Activated T-cell treated with anti-CD3 and anti-CD28 coated beads for 24 hours (primary cell): ENCODE data around the gene ERCC6L.

Source experiments
- DNase-seq: peaks from one replicate; pipeline ENCODE4 v3.0.0-alpha.2; 2020; ENCODE audit warnings: low read depth

The ERCC6L gene, protein sequence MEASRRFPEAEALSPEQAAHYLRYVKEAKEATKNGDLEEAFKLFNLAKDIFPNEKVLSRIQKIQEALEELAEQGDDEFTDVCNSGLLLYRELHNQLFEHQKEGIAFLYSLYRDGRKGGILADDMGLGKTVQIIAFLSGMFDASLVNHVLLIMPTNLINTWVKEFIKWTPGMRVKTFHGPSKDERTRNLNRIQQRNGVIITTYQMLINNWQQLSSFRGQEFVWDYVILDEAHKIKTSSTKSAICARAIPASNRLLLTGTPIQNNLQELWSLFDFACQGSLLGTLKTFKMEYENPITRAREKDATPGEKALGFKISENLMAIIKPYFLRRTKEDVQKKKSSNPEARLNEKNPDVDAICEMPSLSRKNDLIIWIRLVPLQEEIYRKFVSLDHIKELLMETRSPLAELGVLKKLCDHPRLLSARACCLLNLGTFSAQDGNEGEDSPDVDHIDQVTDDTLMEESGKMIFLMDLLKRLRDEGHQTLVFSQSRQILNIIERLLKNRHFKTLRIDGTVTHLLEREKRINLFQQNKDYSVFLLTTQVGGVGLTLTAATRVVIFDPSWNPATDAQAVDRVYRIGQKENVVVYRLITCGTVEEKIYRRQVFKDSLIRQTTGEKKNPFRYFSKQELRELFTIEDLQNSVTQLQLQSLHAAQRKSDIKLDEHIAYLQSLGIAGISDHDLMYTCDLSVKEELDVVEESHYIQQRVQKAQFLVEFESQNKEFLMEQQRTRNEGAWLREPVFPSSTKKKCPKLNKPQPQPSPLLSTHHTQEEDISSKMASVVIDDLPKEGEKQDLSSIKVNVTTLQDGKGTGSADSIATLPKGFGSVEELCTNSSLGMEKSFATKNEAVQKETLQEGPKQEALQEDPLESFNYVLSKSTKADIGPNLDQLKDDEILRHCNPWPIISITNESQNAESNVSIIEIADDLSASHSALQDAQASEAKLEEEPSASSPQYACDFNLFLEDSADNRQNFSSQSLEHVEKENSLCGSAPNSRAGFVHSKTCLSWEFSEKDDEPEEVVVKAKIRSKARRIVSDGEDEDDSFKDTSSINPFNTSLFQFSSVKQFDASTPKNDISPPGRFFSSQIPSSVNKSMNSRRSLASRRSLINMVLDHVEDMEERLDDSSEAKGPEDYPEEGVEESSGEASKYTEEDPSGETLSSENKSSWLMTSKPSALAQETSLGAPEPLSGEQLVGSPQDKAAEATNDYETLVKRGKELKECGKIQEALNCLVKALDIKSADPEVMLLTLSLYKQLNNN

DNA sequence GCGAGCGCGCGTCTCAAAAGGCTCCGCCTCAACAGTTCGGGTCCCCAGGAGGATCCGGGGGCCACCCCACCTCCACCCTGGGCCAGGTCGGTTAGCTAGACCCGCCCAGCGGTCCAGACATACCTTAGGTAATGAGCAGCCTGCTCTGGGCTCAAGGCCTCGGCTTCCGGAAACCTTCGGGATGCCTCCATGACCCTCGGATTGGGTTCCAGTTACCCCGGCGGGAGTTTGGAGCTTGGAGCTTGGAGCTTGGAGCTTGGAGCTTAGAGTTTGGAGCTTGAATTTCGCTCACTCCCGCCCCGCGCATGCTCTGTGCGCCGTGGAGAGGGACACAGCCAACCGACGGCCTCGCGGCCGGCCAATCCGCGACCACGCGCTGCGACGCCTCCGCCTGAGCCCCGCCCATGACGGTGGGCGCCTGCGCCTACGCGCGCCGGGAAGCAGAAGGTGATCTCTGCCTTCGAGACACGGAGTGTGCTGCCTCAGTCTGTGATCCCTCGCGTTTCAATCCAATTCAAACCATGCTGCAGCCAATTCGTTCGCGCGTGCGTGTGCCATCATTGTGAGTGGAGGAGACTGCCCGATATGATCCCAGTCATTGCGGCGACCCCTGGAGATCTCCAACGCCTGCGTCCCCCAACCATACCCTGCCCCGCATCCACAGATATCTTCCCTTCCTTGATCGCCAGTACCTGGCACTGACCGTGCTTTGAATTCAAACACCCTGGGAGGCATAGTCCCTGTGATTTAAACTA lies at the start of gene ERCC6L:
Gene ERCC6L, minus strand, starts transcription at position 307 of the 755 bp plus-strand sequence. Its CDS starts 116 bp downstream, at position 191.
- DNase-seq = peak; percentile 80

- no peak for DNase-seq
These were observed 43.5 kb upstream of the ERCC6L start for GRCh38 chrX:72282302-72282701.

DNA sequence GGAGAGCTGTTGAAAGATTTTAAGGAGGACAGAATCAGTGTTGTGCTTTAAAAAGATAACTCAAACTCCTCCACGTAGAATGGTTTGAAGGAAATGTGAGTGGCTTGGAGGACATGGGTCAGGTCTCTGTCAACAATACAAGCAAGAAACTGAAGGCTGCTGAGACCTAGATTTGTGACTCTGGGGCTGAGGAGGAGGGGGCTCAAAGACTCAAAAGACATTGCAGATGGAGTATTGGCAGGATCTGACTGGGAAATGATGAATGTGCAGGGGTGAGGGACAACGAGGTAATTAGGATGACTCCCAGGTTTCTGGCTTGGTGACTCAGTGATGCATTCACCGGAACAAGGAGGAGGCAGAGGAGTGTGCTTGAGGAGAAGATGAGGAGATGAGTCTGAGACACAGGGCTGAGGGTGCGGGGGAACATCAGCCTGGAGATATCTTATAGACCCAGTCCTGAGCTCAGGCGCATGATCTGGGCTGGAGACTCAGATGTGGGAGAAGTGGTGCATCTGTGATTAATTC lies 41.6 kb upstream of the ERCC6L start:
- no peak for DNase-seq

DNA sequence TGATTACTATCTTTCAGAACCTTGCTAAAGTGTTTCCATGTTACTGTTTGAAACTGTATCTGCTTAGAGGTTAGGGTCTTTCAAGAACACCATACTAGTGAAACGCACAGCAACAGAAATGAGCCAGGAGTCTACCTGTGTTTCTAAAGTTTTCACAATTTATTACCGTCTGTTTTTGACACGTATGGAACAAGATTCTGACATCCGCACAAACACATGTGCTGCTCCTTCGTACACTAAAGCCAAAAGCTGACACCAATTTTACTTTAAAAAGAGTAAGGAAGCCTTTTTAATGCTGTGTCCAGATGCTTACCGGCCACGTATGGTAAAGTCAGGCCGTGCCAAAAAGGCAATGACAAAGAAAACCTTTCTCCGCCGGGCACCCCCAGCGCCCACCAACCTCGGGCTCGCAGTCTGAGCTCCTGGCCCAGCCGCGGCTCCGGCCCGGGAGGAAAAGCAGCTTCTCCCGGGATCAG lies 37.7 kb upstream of the ERCC6L start:
- no peak for DNase-seq

- DNase-seq = no peak
These were observed 35.7 kb upstream of the ERCC6L start for GRCh38 chrX:72274526-72274925.

DNA sequence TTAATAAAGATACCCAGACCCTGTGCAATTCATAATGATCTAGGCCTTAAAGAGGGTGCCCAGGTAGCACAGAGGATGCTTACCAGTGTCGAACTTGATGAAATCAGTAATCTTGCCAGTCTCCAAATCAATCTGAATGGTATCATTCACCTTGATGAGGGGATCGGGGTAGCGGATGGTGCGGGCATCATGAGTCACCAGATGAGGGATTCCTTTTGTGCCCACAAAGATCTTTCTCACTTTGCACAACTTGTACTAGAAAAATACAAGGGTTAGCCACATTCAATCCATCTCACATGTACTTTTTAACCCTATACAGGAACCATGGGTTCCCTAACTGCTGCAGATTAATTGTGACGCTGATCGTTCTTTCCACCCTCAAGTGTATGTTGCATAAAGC lies 34.9 kb upstream of the ERCC6L start:
- no peak for DNase-seq

- no peak for DNase-seq
These were observed 34.0 kb upstream of the ERCC6L start for GRCh38 chrX:72272868-72273267.

DNA sequence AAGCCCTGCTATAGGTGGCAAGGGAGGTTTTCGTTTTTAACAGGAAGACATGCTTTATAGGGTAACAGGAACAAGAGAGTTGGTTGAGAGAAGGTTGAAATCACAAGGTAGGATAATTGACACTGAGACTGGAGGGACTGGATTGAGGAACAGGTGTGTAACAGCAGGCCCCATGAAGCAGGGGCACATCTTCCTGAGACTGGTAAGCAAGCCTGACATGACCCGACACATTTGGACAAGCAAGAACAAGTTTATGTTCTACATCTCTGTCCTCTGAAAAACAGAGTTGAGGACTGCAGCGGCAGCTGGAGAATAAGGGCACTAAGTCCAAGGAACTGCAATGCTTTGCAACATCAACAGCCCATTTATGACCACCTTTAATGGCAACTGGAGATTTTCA lies 33.0 kb upstream of the ERCC6L start:
- DNase-seq = no peak

DNA sequence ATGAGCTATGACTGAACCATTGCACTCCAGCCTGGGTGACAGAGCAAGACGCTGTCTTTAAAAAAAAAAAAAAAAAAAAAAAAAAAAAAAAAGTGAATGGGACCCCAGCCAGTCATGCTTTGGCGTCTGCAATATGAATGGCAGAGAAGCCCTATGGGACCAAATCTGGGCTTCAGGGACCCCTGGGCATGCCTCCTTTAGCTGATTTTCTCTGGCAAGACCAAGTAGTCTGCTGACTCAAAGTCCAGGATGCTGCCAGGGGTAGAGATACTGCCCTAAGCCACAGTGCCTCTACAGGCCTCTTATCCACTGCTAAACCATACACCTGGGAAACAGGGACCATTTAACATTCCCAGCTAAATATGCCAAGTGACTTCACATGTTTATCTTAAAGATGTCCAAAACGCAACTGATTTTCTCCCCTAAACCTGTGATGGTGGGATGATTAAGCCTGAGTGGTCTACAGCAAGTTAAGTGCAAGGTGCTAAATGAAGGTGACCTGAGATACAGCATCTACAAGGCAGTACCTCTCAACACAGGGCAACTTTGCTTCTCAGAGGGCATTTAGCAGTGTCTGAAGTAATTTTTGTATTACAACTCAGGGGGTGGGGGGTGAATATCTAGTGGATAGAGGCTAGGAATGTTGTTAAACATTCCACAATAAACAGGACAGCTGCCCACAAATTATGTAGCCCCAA lies 32.4 kb upstream of the ERCC6L start:
- no peak for DNase-seq

DNA sequence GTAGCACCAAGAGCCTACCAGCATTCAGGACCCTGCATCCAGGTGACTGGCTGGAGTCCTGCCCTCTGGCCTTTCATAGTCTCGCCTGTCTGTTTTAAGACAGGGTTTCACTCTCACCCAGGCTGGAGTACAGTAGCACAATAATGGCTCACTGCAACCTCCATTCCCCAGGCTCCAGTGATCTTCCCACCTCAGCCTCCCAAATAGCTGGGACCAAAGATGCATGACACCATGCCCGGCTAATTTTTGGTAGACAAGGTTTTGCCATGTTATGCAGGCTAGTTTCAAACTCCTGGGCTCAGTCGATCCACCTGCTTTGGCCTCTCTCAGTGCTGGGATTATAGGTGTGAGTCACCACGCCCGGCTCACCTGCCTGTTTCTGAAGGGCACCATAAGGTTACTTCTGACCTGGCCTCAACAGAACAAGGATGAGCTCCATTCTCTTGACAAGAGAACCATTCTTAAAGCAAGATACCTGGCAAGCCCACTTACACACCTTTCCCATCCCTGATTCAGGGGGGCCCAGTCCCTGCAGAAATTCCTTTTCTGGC lies 31.6 kb upstream of the ERCC6L start:
- DNase-seq = no peak

GRCh38 chrX:72269671-72270251 lies 30.9 kb upstream of the ERCC6L start:
- DNase-seq = no peak

GRCh38 chrX:72268597-72269365 lies 30.0 kb upstream of the ERCC6L start:
- no peak for DNase-seq

DNA sequence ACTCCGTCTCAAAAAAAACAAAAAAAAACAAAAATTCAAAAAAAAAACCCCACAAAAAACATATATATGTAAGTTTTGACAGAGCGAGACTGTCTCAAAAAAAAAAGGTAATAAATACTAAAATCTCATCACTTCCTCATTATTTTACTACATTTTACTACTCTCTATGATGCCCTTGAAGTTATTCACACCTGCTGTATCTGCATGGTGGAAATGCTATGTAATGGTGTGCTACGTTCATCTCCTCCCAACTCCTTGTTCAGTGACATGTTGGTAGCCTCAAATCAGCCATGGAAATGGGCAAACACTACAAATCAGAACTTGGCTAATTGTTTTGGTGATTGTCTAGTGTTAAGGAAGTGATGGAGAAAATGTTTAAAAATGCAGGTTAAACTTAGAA lies 26.4 kb upstream of the ERCC6L start:
- no peak for DNase-seq

GRCh38 chrX:72262077-72262476 lies 23.2 kb upstream of the ERCC6L start:
- DNase-seq = no peak

GRCh38 chrX:72260448-72260847 lies 21.6 kb upstream of the ERCC6L start:
- no peak for DNase-seq

GRCh38 chrX:72258174-72258573 lies 19.3 kb upstream of the ERCC6L start:
- DNase-seq = no peak

- no peak for DNase-seq
These were observed 17.0 kb upstream of the ERCC6L start for GRCh38 chrX:72255864-72256263.

DNA sequence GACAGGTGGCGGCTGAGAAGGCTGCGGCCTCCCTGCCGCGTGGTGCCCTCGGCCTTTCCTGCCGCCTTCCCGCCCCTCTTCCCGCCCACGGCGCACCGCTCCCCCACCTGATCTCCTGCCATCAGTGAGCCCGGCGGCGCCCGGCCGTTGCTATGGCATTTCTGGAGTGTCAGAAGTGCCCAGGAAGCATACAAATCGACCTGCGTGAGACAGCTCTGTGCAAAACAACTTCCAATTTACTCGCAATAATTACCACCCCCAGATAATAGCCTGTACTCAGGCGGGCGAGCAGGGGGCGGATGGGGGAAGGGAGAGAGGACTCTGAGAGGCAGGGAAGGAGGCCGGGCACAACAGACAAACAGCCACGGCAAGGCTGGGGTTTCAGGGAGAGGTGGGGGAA lies 16.6 kb upstream of the ERCC6L start:
- DNase-seq = no peak

GRCh38 chrX:72254816-72255215 lies 16.0 kb upstream of the ERCC6L start:
- DNase-seq = no peak
